SK-N-SH (cell line): ENCODE data around the gene DRGX. TPM values are rescaled to one million over a fixed set of nuclear protein-coding genes. Genes with fewer than 3 reads are reported as not detected.

Experiments used
- CTCF ChIA-PET: fragments of 300-600, 350-600 bp; formaldehyde crosslinking; extraction: SDS; loops from one replicate; lab custom pipeline; 2021; lab: Yijun Ruan, JAX
- POLR2A ChIA-PET: fragments of 350-600 bp; sonication (Branson Sonifier 250); formaldehyde crosslinking; extraction: SDS; loops from one replicate; lab custom pipeline; 2020; ENCODE audit warnings: antibody characterized with exemption, inconsistent platforms; lab: Yijun Ruan, JAX
- DNase-seq: peaks from one replicate; pipeline ENCODE4 v3.0.0; 2012
- H2AFZ ChIP-seq: fragments of 200-600 bp; sonication (generic); 2 replicates; pipeline ENCODE4 v1.8.1; 2016; ENCODE audit warnings: antibody characterized with exemption, mild to moderate bottlenecking, low read depth
- H3F3A ChIP-seq: fragments of 200-600 bp; sonication (generic); replicated peaks from 2 replicates; pipeline ENCODE3; 2016; ENCODE audit warnings: antibody characterized with exemption, mild to moderate bottlenecking; ENCODE audit not compliant: insufficient read depth
- H3K27ac ChIP-seq, 2 experiments: fragments of 200-500 bp in 1 of 2; fragments of 200-600 bp in 1 of 2; sonication (Bioruptor generic) in 1 of 2; sonication (generic), shearing (Covaris generic) in 1 of 2; 2 replicates each; pipeline versions ENCODE4 v1.5.1 to v1.6.1; 2014 to 2016; ENCODE audit warnings: low read depth in 2 of 2, inconsistent platforms in 1 of 2, low read length in 1 of 2, mild to moderate bottlenecking in 1 of 2, mixed read lengths in 1 of 2
- H3K27me3 ChIP-seq: fragments of 200-600 bp; sonication (generic), shearing (Covaris generic); 2 replicates; pipeline ENCODE4 v1.6.1; 2016; ENCODE audit warnings: mixed run types; ENCODE audit not compliant: insufficient read depth
- H3K36me3 ChIP-seq, 2 experiments: fragments of 200-500 bp in 1 of 2; fragments of 200-600 bp in 1 of 2; sonication (Bioruptor generic) in 1 of 2; sonication (generic) in 1 of 2; replicated peaks in 1 of 2; 2 replicates each; pipeline versions ENCODE3 to v1.5.1; 2014 to 2016; ENCODE audit warnings: low read length in 1 of 2, mild to moderate bottlenecking in 1 of 2; ENCODE audit not compliant: insufficient read depth in 2 of 2, control insufficient read depth in 1 of 2
- H3K4me1 ChIP-seq, 2 experiments: fragments of 200-500 bp in 1 of 2; fragments of 200-600 bp in 1 of 2; sonication (Bioruptor generic) in 1 of 2; sonication (generic), shearing (Covaris generic) in 1 of 2; 2 replicates each; pipeline versions ENCODE4 v1.5.1 to v1.6.1; 2014 to 2016; ENCODE audit warnings: low read depth in 1 of 2, low read length in 1 of 2, mixed run types in 1 of 2; ENCODE audit not compliant: insufficient read depth in 2 of 2, control insufficient read depth in 1 of 2
- H3K4me2 ChIP-seq: fragments of 200-600 bp; sonication (generic), shearing (Covaris generic); 2 replicates; pipeline ENCODE4 v1.6.1; 2017; ENCODE audit warnings: mixed run types
- H3K4me3 ChIP-seq, 2 experiments: fragments of 200-500 bp in 1 of 2; fragments of 200-600 bp in 1 of 2; sonication (Bioruptor generic) in 1 of 2; sonication (generic), shearing (Covaris generic) in 1 of 2; 2 replicates each; pipeline versions ENCODE4 v1.5.1 to v1.8.1; 2014 to 2016; ENCODE audit warnings: low read depth in 2 of 2, inconsistent platforms in 1 of 2, low read length in 1 of 2, mild to moderate bottlenecking in 1 of 2, mixed read lengths in 1 of 2, moderate library complexity in 1 of 2
- H3K79me2 ChIP-seq: fragments of 200-600 bp; sonication (generic); 2 replicates; pipeline ENCODE4 v1.8.1; 2017; ENCODE audit warnings: mild to moderate bottlenecking; ENCODE audit not compliant: insufficient read depth
- H3K9ac ChIP-seq: fragments of 200-600 bp; sonication (generic); 2 replicates; pipeline ENCODE4 v1.6.1; 2017; ENCODE audit warnings: mixed run types
- H3K9me2 ChIP-seq: fragments of 200-600 bp; sonication (generic); 2 replicates; pipeline ENCODE4 v1.6.1; 2017; ENCODE audit warnings: mixed run types
- H3K9me3 ChIP-seq: fragments of 200-600 bp; sonication (generic); 2 replicates; pipeline ENCODE4 v1.6.1; 2017; ENCODE audit warnings: mixed run types, mild to moderate bottlenecking, moderate library complexity
- H4K20me1 ChIP-seq: fragments of 200-600 bp; sonication (generic); 2 replicates; pipeline ENCODE4 v1.6.1; 2017; ENCODE audit warnings: mild to moderate bottlenecking, mixed run types; ENCODE audit not compliant: insufficient read depth
- CHD2 ChIP-seq: fragments of 150-350 bp; IDR thresholded peaks from 2 replicates; pipeline ENCODE4 v1.6.1; 2018; ENCODE audit warnings: low read length; ENCODE audit not compliant: partially characterized antibody
- CTCF ChIP-seq: fragments of 200-600 bp; sonication (generic); IDR thresholded peaks from 2 replicates; pipeline ENCODE4 v1.6.1; 2017; ENCODE audit warnings: antibody characterized with exemption, mild to moderate bottlenecking, moderate library complexity
- FOXJ3 ChIP-seq: sonication (generic); formaldehyde crosslinking; IDR thresholded peaks from 2 replicates; pipeline ENCODE4 v1.5.1; 2020; ENCODE audit warnings: mild to moderate bottlenecking, missing genetic modification reagents
- FOXM1 ChIP-seq: IDR thresholded peaks from 2 replicates; pipeline ENCODE4 v1.4.0; 2012; ENCODE audit warnings: low read depth, mild to moderate bottlenecking
- GABPA ChIP-seq: IDR thresholded peaks from 2 replicates; pipeline ENCODE4 v1.4.0; 2012; ENCODE audit warnings: low read depth, mild to moderate bottlenecking
- MXI1 ChIP-seq: IDR thresholded peaks from 2 replicates; pipeline ENCODE4 v1.6.1; 2012; ENCODE audit warnings: mild to moderate bottlenecking, low read depth, low read length, improper control_type of control experiment
- PBX3 ChIP-seq: IDR thresholded peaks from 2 replicates; pipeline ENCODE4; 2012
- RCOR1 ChIP-seq: fragments of 150-350 bp; IDR thresholded peaks from 2 replicates; pipeline ENCODE4 v1.6.1; 2017; ENCODE audit warnings: antibody characterized with exemption, low read length
- RFX5 ChIP-seq: IDR thresholded peaks from 2 replicates; pipeline ENCODE4 v1.6.1; 2012; ENCODE audit warnings: mild to moderate bottlenecking, improper control_type of control experiment, low read length
- RXRA ChIP-seq: IDR thresholded peaks from 2 replicates; pipeline ENCODE4 v1.4.0; 2012; ENCODE audit warnings: low read depth, mild to moderate bottlenecking, borderline replicate concordance
- SIN3A ChIP-seq: IDR thresholded peaks from 2 replicates; pipeline ENCODE4 v1.6.1; 2012; ENCODE audit warnings: low read depth, mild to moderate bottlenecking, low read length, moderate library complexity, borderline replicate concordance
- TAF1 ChIP-seq: IDR thresholded peaks from 2 replicates; pipeline ENCODE4 v1.6.1; 2012; ENCODE audit warnings: low read depth, mild to moderate bottlenecking, low read length, moderate library complexity, borderline replicate concordance
- TCF12 ChIP-seq: IDR thresholded peaks from 2 replicates; pipeline ENCODE4 v1.4.0; 2012
- WGBS: methylation state at CpG from one replicate; pipeline ENCODE4 v1.1.6; 2017; ENCODE audit warnings: low lambda C conversion rate; 5-methylcytosine and 5-hydroxymethylcytosine counted together
- polyA plus RNA-seq, 3 experiments: library from polyadenylated mRNA; depleted of rRNA; stranded (reverse); fragments of >200 nt; gene quantifications; 2 replicates each; pipeline ENCODE4 v1.2.3, GENCODE V29; 2012
- TF ChIP-seq, protein P1 (sequence below): fragments of 150-350 bp; IDR thresholded peaks from 2 replicates; pipeline ENCODE4 v1.6.1; 2017; ENCODE audit warnings: antibody characterized with exemption, low read length, low read depth, borderline replicate concordance
- TF ChIP-seq, protein P2 (sequence below): IDR thresholded peaks from 2 replicates; pipeline ENCODE4 v1.4.0; 2012; ENCODE audit warnings: low read depth, borderline replicate concordance
- TF ChIP-seq, protein P3 (sequence below): IDR thresholded peaks from 2 replicates; pipeline ENCODE4 v1.6.1; 2012; ENCODE audit warnings: mild to moderate bottlenecking, low read depth, low read length, moderate library complexity

The DRGX gene
- polyA plus RNA-seq, 1 of the 3 experiments (the other 2 are of a cell fraction): not detected

DNA sequence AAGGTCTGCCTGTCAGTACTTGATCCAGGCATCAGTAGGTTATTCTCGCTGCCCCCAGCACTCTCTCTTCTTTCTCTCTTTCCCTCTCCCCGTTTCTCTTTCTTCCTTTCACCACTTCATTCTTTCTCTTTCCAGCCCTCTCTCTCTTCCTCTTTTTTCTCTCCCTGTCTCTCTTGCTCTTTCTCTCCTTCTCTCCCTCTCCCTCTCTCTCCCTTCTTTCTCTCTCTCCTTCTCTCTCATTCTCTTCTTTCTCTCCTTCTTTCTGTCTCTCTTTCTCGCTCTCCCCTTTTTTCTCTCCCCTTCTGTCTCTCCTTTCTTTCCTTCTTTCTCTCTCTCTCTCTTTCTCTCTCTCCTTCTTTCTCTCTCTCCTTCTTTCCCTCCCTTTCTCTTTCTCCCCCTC is 7.5 kb upstream of the DRGX start:
- CTCF ChIA-PET: no interaction called here
- DNase-seq: no peak
- no peak overlapping the region for H3K4me2 ChIP-seq
- no peak overlapping the region for H3K4me3 ChIP-seq
- no peak overlapping the region for H2AFZ ChIP-seq
- H3K27me3 ChIP-seq: peaks cover 31% of the 10 kb centered on the region; the same call in 1 of the 2 replicates
- H3K4me1 ChIP-seq: peaks cover 0 to 7% of the 10 kb centered on the region in 2 experiments; a peak in 1 of 4 replicates
- H3K36me3 ChIP-seq: no peaks in the 10 kb centered on the region
- no peaks in the 10 kb centered on the region for H3K9me3 ChIP-seq
- H3K27ac ChIP-seq: no peak overlapping the region
- no peak for TF ChIP-seq RXRA
- TF ChIP-seq CTCF: no peak
- TF ChIP-seq RFX5: no peak
- no peak for TF ChIP-seq MXI1
- no peak for TF ChIP-seq PBX3
- no peak for TF ChIP-seq RCOR1
- no peak for TF ChIP-seq SIN3A
- TF ChIP-seq TAF1: no peak
- no peak for TF ChIP-seq TCF12
- no peak for TF ChIP-seq FOXM1
- TF ChIP-seq FOXJ3: no peak
- TF ChIP-seq, protein P1, sequence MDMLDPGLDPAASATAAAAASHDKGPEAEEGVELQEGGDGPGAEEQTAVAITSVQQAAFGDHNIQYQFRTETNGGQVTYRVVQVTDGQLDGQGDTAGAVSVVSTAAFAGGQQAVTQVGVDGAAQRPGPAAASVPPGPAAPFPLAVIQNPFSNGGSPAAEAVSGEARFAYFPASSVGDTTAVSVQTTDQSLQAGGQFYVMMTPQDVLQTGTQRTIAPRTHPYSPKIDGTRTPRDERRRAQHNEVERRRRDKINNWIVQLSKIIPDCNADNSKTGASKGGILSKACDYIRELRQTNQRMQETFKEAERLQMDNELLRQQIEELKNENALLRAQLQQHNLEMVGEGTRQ: no peak
- no peak for TF ChIP-seq GABPA
- no peak overlapping the region for H3K9ac ChIP-seq
- H4K20me1 ChIP-seq: no peaks in the 10 kb centered on the region
- WGBS: 28% methylated on average over 3 of the region's 3 CpGs
- H3K79me2 ChIP-seq: no peaks in the 10 kb centered on the region
- no peaks in the 10 kb centered on the region for H3F3A ChIP-seq
- no peaks in the 10 kb centered on the region for H3K9me2 ChIP-seq
- POLR2A ChIA-PET: no interaction called here

- H3K27me3 ChIP-seq: peaks cover 59% of the 10 kb centered on the region
- TF ChIP-seq, protein P2, sequence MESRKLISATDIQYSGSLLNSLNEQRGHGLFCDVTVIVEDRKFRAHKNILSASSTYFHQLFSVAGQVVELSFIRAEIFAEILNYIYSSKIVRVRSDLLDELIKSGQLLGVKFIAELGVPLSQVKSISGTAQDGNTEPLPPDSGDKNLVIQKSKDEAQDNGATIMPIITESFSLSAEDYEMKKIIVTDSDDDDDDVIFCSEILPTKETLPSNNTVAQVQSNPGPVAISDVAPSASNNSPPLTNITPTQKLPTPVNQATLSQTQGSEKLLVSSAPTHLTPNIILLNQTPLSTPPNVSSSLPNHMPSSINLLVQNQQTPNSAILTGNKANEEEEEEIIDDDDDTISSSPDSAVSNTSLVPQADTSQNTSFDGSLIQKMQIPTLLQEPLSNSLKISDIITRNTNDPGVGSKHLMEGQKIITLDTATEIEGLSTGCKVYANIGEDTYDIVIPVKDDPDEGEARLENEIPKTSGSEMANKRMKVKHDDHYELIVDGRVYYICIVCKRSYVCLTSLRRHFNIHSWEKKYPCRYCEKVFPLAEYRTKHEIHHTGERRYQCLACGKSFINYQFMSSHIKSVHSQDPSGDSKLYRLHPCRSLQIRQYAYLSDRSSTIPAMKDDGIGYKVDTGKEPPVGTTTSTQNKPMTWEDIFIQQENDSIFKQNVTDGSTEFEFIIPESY: no peak
- TF ChIP-seq TAF1 (no peak), RXRA (no peak), CHD2 (no peak), PBX3 (no peak), GABPA (no peak), FOXM1 (no peak)
- TF ChIP-seq, protein P3, sequence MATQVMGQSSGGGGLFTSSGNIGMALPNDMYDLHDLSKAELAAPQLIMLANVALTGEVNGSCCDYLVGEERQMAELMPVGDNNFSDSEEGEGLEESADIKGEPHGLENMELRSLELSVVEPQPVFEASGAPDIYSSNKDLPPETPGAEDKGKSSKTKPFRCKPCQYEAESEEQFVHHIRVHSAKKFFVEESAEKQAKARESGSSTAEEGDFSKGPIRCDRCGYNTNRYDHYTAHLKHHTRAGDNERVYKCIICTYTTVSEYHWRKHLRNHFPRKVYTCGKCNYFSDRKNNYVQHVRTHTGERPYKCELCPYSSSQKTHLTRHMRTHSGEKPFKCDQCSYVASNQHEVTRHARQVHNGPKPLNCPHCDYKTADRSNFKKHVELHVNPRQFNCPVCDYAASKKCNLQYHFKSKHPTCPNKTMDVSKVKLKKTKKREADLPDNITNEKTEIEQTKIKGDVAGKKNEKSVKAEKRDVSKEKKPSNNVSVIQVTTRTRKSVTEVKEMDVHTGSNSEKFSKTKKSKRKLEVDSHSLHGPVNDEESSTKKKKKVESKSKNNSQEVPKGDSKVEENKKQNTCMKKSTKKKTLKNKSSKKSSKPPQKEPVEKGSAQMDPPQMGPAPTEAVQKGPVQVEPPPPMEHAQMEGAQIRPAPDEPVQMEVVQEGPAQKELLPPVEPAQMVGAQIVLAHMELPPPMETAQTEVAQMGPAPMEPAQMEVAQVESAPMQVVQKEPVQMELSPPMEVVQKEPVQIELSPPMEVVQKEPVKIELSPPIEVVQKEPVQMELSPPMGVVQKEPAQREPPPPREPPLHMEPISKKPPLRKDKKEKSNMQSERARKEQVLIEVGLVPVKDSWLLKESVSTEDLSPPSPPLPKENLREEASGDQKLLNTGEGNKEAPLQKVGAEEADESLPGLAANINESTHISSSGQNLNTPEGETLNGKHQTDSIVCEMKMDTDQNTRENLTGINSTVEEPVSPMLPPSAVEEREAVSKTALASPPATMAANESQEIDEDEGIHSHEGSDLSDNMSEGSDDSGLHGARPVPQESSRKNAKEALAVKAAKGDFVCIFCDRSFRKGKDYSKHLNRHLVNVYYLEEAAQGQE: no peak
These were observed 4.5 kb upstream of the DRGX start for GRCh38 chr10:49400365-49400764.

More at GRCh38 chr10:49400365-49400764, 4.5 kb upstream of the DRGX start:
- no peak overlapping the region for H2AFZ ChIP-seq
- H4K20me1 ChIP-seq: no peaks in the 10 kb centered on the region
- no peaks in the 10 kb centered on the region for H3K36me3 ChIP-seq
- ChIA-PET POLR2A (no interaction called here), CTCF (interaction anchor here (1.2 to 5.4 kb wide), 4 partner anchors 8 to 119 kb away, joined by 3 to 51 read pairs (median 12); no protein-coding TSS in a partner anchor)
- H3K79me2 ChIP-seq: no peaks in the 10 kb centered on the region
- WGBS: 48% methylated on average over 2 of the region's 2 CpGs
- no peak overlapping the region for H3K27ac ChIP-seq
- H3K9me2 ChIP-seq: no peaks in the 10 kb centered on the region
- peaks cover 0 to 17% of the 10 kb centered on the region in 2 experiments; a peak in 1 of 4 replicates for H3K4me1 ChIP-seq
- no peaks in the 10 kb centered on the region for H3F3A ChIP-seq
- H3K4me2 ChIP-seq: no peak overlapping the region
- no peak overlapping the region for H3K4me3 ChIP-seq
- H3K9ac ChIP-seq: no peak overlapping the region
- H3K9me3 ChIP-seq: no peaks in the 10 kb centered on the region
- DNase-seq: no peak
